NOMO-1 treated with dmso at 0.1 percent for 144 hours (cell line): ENCODE measurements around the gene TUBA8.
"Not testable (repeated sequence)": the region's sequence is repeated elsewhere in the genome, so short reads cannot be mapped to it uniquely, and the experiment has no call there.

ENCODE experiments used
- DNase-seq: peaks from one replicate; lab custom pipeline; 2025; ENCODE audit not compliant: unreplicated experiment; lab: John Stamatoyannopoulos, UW

The TUBA8 gene

DNA sequence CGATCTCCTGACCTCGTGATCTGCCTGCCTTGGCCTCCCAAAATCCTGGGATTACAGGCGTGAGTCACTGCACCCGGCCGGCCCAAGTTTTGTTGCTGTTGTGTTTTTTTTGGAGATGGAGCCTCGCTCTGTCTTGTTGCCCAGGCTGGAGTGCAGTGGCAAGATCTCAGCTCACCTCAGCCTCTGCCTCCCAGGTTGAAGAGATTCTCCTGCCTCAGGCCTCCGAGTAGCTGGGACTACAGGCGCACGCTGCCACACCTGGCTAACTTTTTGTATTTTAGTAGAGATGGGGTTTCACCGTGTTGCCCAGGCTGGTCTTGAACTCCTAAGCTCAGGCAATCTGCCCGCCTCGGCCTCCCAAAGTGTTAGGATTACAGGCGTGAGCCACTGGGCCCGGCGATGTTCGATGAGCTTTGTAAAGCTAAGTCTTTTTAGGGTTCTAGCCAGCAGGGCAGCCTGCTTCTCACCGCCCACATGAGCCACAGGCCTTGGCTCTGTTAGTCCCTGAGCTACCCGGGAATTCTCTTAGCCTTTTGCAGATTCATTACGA, 12.9 kb downstream of the TUBA8 start:
- not testable (repeated sequence) for DNase-seq

DNA sequence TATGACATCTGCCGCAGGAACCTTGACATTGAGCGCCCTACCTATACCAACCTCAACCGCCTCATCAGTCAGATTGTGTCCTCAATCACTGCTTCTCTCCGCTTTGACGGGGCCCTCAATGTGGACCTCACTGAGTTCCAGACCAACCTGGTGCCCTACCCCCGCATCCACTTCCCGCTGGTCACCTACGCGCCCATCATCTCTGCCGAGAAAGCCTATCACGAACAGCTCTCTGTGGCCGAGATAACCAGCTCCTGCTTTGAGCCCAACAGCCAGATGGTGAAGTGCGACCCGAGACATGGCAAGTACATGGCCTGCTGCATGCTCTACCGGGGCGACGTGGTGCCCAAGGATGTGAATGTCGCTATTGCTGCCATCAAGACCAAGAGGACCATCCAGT, 16.0 kb downstream of the TUBA8 start:
- no peak for DNase-seq

DNA sequence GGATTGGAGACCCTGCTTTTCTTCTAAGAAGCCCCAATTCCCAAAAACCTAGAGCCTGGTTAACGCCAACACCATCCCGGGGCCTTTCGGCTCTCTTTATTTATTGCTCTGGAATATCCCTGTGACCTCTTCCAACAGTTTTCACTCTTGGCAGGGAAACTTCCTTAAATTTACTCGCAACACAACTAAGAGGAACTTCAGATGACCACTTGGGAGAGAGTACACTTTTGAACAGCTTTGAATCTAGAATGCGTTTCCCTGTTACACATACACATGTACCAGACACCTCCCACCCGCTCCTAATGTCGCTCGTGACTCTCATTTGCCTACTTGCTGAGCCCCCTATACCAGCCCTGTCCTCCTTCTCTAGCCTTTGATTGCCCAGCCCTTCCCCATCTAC, 19.4 kb downstream of the TUBA8 start:
- no peak for DNase-seq

DNA sequence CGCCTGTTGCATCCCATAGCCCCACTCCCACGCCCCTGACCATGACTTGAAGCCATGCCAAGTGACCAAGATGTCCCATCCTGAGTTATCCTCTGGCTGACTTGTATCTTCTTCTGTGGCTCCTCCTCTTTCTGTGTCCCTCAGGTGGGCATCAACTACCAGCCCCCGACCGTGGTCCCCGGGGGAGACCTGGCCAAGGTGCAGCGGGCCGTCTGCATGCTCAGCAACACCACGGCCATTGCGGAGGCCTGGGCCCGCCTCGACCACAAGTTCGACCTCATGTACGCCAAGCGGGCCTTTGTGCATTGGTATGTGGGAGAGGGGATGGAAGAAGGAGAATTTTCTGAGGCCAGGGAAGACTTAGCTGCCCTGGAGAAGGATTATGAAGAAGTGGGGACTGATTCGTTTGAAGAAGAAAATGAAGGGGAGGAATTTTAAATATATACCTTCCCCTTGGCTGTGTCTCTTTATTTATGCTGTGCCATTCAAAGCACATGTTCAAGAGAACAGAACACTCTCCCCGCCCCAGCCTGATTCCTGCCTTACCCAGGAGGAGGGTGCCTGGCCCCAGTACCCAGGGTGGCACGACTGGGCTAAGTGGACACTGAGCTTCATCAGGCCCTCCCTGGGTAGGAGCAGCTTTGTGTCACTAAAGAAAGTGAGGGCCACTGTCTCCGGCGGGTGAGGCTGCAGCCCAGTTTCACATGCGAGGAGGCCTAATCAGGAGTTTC, 20.3 kb downstream of the TUBA8 start:
- no peak for DNase-seq

DNA sequence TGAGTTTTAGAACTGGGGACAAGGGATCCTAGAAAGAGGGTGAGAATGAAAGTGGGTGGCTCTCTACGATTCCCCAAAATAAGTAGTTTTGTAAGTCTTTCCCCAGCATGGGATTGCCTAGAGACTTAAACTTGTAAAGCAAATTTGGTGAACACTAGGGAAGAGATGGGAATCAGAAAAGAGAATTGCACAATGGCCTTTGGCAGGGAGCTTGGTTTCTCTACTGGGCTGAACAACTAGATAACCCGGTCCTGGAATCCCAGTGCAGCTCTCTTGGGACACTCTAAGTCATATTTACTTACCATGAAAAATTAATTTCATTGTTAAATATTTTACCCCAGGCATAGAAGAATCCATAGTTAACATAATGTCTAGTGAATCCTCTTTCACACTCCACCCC, 22.8 kb downstream of the TUBA8 start:
- DNase-seq: no peak

DNA sequence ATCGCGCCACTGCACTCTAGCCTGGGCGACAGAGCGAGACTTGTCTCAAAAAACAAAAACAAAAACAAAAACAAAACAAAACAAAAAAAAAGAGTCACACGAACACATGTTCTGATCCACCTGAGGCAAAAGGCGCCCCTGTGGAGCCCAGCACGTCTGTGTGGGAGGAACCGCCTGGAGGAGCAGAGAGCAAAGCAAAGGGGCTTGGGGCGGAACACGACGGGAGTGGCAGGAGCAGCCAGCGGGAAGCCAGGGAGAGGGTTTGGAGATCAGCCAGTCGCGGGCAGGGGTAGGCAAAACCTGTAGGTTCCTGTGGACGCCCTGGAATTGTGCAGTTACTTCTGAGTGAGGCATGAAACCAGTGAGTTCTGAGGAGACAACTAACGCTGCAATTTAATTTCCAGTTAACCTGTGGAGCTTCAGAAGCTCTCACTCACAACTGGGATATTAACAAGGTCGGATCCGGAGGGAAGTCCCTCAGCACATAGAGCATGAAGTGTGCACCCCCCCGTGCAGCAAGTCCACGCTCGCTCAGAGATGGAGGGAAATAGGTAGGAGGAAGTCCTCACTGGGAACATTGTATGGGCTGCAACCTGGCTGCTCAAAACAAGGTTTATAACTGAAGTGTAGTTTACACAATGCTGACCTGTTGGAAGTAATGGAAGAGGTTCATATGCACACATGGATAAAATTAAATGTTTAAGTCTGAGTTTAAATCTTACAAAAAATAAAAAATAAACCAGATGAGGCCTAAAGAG, 26.1 kb downstream of the TUBA8 start:
- DNase-seq: no peak

DNA sequence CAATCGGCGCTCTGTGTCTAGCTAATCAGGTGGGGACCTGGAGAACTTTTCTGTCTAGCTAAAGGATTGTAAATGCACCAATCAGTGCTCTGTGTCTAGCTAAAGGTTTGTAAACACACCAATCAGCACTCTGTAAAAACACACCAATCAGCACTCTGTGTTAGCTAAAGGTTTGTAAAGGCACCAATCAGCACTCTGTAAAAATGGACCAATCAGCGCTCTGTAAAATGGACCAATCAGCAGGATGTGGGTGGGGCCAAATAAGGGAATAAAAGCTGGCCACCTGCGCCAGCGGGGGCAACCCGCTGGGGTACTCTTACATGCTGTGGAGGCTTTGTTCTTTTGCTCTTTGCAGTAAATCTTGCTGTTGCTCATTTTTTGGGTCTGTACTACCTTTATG, 30.4 kb downstream of the TUBA8 start:
- DNase-seq: not testable (repeated sequence)

DNA sequence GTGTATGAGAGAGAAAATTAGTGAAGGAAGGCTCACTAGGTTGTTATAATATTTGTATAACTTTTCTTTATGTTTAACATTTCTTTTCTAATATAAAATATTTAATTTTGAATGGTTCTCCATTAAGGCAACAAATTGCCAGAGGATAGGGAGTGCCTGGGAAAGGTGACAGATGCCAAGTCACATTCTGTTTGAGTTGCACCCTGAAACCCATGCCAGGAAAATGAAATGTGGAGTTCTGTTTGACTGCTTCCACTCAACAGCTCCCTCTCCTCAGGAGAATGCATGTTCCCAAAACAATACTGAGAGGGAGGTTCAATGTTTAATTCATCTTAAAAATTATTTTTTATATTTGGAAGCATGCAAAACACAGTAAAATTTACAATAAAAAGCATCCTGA, 33.5 kb downstream of the TUBA8 start:
- DNase-seq: no peak

DNA sequence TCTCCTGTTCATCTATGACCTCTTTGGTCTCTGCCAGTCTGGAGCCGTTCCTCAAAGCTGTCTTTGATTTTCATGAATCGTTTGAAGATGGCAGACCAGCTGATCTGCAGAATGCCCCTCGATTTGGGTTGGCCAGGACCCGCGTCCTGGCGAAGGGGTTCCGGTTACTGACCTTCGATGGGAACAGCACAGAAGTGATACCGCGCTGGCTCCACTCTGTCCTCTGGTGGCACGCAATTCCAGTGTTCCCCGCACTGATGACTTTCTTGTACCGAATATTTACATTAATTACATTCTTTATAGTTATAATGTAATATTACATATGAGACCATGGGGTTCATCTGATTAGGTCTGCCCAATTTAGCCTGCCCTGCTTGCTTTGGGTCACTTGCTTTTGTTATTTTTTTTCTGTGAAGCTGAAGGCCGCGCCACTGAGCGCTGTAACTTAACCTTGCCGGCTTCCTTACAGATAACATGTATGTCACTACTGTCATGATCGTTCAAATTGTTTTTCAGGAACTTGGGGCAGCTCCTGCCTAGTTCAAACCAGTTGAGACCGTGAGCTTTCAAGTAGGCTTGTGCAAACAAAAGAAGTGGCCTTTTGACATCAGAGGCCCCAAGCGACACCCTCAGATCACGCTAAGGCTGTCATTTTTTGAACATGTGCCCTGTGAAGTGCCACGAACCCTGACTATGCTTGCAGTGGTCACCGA, 35.2 kb downstream of the TUBA8 start:
- no peak for DNase-seq

DNA sequence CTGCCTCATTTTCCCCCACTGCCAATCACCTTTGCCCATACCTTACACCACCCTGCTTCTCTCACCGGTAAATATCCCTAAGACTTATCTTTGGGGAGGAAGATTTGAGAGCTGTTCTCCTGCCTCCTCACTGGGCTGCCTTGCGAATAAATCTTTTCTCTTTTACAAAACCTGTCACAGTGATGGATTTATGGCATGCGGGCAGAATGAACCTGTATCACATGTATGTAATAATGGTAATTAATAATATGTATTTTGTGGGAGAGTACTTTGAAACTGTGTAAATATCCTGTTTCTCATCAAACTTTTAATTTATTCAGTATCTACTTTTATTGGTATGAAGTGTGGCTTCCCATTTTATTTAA, 35.8 kb downstream of the TUBA8 start:
- DNase-seq: no peak

DNA sequence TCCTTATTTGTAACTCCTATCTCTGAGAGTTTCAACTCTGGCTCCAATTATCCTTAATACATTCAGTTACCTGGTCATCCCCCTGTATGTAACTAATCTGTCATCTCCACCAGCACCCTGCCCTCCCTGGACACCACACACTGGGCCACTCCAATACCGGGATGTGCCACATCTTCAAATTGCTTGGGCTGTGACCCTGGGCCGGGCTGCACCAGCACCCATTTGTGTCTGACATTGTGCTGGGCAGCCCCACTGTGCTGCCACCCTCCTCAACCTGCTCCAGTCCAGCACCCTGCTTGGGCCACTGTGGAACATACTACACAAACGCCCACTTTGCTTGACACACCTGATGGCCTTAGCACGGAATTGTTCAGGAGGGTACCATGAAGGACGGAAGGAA, 37.2 kb downstream of the TUBA8 start:
- no peak for DNase-seq

DNA sequence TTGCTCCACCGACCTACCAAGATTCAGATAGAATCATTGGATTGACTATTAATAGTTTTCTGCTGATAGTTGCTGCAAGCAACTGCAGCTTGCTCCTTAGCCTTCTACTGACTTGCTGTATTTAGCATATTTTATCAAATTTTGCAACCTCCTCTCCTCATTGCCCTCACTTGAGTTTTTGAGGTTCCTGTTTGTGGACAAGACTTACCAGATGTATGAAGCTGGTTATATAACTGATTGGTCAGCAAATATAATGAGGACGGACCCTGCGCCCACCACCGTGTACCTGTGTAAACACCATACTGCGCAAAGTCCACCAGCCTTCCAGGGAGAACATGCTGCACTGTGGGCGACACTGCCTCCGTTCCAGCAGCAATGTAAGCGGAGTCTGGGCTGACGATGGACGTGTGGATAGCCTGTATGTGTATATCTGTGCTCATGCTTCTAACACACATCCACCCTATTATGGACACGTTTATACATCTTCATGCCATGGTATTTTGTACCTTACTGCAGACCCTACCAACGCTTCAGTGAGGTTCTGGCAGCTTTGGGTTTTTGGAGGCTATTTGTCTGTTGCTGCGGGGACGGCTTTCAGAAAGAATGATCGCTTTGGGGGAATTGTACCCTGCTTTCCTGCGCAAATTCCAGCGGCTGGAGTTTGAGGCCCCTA, 37.8 kb downstream of the TUBA8 start:
- no peak for DNase-seq

DNA sequence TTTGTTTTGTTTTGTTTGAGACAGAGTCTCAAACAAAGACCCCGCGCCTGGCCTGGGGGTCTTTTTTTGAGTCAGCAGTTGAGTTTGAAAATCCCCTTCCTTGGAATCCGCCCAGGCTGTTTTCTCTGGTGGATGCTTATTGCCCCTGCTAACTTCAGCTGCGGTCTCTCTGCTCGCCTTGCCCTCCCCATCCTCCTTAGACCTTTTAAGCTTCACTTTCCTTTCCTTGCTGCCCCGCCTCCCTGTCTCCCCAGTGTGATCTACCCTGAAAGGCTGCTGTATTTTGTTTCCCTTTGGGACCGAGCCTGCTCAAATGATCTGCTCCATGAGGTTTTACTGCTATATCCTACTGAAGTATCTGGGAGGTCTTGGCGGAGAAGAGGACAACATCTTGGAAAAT, 41.9 kb downstream of the TUBA8 start:
- DNase-seq: no peak

DNA sequence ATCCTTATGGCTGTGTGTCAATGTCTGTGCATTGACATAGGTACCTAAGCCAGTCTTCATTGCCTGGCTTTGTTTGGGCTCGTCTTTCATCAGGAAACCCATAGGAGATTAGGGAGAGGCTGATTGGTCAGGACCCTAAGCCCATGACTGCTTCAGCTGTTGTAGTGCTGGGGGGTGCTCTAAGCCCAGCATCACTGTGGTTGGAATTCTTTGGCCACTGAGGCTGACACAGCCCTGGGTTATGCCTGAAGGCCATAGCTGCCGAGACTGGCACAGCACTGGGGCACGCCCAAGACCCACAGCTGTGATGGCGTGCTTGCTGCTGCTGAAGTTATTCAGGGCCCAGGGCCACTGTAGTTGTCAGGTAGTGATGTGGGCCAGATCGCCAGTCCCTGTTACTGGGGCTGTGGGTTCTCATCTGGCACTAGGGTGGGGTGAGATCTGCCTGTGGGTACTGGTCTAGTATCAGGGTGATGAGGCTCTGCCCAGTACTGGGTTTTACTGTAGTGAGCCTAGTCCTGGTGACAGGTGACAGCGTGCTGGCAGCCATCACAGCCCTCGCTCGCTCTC, 44.3 kb downstream of the TUBA8 start:
- DNase-seq: no peak

DNA sequence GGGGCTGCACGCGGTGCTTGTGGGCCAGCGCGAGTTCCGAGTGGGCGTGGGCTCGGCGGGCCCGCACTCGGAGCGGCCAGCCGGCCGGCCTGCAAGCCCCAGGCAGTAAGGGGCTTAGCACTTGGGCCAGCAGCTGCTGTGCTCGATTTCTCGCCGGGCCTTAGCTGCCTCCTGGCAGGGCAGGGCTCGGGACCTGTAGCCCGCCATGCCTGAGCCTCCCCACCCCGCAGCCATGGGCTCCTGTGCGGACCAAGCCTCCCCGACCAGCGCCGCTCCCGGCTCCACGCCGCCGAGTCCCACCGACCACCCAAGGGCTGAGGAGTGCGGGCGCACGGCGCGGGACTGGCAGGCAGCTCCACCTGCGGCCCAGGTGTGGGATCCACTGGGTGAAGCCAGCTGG, 44.9 kb downstream of the TUBA8 start:
- not testable (repeated sequence) for DNase-seq

DNA sequence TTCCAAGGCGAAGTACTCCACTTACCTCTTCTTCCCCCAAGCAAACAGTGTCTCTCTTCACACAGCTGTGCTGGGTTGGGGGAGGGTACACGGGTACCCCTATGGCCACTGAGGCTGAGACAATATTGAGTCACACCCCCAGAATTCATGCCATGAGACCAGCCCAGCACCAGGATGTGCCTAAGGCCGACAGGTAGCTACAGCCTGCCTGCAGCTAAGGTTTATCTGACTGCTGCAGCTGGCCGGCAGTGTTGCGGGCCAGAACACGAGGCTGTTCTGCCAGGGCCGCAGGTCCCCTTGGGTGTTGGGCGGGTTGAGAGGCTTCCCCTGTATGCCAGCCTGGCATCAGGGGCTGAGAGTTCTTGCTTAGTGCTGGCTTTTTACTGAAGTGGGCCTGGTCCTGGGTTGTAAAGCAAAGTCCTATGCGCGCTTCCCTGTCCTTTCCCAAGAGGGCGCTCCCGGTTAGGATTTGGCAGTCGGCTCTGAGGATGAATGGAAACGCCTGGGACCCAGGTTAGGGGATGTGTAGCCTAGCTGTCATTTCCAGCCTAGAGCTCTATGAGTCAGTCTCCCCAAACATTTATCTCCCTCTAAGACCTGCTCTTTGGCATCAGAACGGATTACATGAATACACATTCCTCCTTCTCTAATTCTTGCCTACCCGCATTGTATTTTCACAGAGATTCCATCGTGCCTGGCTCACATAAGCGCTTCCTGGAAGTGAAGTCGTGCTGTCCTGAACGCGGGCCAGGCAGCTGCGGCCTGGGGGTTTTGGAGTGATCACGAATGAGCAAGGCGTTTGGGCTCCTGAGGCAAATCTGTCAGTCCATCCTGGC, 46.5 kb downstream of the TUBA8 start:
- DNase-seq: no peak

DNA sequence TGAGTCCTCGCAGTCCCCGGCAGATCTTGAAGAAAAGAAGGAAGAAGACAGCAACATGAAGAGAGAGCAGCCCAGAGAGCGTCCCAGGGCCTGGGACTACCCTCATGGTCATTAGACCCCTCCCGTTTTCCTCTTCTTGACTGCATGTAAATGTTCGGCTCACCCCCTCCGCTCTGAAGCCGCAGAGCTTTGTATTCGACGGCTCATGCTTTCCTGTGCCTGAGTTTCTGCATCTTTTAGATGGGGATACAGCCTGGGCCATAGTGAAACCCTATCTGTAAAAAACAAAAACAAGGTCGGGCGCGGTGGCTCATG, 47.1 kb downstream of the TUBA8 start:
- no peak for DNase-seq

DNA sequence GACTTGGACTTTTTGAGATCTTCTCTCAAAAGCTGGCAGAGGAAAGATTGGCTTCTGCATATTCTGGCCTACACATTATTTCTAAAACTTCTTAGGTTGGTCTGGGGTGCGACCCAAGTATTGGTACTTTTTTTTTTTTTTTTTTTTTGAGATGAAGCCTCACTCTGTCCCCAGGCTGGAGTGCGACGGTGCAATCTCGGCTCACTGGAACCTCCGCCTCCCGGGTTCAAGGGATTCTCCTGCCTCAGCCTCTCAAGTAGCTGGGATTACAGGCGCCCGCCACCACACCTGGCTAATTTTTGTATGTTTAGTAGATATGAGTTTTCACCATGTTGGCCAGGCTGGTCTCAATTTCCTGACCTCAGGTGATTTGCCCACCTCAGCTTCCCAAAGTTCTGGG, 50.0 kb downstream of the TUBA8 start:
- not testable (repeated sequence) for DNase-seq

DNA sequence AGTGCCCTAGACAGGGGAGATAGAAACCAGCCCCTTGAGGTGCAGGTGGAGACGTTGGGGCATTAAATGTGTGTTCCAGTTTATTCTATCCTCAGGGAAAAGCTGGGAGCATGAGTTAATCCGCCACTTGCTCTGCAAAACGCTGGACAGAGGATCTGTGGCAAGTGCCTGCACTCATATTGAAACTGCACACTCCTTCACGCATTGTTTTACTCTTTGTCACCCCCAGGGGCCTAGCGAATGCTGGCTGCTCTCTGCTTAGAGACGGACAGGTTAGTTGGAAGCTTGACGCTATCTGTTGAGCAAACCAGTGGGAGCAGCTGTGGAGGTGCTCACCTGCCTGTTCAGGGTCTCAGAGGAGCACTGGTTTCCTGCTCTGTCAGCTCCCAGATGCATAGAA, 53.2 kb downstream of the TUBA8 start:
- DNase-seq: not testable (repeated sequence)

DNA sequence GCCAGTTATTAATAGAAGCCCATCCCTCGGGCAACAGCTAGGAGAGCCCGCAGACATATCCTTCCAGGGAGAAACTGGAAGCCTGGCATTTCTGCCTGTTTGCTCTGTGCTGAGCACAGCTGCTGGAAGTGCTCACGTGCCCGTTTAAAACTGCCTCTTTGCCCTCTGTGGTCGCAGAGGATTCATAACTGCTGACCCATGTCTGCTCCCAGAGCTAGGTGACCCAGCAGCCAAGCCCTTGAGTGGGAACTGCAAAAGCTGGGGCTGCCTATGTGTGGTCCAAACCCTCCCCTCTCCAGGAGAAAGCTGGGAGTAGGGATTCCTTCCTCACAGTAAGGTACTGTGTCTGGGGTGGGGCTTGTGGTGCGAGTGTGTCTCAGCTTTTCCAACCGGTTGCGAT, 54.0 kb downstream of the TUBA8 start:
- DNase-seq: not testable (repeated sequence)
